ENCODE results near the gene SMPD3. TPM values are rescaled to one million over a fixed set of nuclear protein-coding genes. Genes with fewer than 3 reads are reported as not detected.

SMPD3 gene
- polyA plus RNA-seq, 2 of the 4 experiments (the other 2 are of a cell fraction) = 0.04 to 0.13 TPM

DNA sequence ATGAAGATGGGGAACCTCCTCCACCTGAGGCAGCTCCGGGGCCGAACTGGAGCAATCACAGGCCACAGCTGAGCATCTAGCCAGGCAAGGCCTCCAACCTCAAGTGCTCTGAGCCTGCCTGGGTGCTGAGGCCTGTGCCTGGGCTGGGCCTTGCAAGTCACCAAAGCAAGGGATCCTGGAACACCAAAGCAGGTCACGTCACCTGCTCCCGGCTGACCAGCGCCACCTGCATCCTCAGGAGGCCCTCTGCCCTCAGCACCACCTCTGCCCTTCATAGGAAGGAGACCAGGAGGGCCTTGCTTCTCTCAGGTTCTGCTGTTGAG is 68.0 kb downstream of the SMPD3 start:
- Histone ChIP-seq H3K4me1 (no peaks in the 10 kb centered on the region), H3K4me3 (no peak overlapping the region), H3K9me3 (no peaks in the 10 kb centered on the region), H3K27ac (no peak overlapping the region), H3K4me2 (no peak overlapping the region)
- TF ChIP-seq, protein P1, sequence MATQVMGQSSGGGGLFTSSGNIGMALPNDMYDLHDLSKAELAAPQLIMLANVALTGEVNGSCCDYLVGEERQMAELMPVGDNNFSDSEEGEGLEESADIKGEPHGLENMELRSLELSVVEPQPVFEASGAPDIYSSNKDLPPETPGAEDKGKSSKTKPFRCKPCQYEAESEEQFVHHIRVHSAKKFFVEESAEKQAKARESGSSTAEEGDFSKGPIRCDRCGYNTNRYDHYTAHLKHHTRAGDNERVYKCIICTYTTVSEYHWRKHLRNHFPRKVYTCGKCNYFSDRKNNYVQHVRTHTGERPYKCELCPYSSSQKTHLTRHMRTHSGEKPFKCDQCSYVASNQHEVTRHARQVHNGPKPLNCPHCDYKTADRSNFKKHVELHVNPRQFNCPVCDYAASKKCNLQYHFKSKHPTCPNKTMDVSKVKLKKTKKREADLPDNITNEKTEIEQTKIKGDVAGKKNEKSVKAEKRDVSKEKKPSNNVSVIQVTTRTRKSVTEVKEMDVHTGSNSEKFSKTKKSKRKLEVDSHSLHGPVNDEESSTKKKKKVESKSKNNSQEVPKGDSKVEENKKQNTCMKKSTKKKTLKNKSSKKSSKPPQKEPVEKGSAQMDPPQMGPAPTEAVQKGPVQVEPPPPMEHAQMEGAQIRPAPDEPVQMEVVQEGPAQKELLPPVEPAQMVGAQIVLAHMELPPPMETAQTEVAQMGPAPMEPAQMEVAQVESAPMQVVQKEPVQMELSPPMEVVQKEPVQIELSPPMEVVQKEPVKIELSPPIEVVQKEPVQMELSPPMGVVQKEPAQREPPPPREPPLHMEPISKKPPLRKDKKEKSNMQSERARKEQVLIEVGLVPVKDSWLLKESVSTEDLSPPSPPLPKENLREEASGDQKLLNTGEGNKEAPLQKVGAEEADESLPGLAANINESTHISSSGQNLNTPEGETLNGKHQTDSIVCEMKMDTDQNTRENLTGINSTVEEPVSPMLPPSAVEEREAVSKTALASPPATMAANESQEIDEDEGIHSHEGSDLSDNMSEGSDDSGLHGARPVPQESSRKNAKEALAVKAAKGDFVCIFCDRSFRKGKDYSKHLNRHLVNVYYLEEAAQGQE (IDR thresholded peaks at IDR 0.05) = no peak
- TF ChIP-seq MAFK (IDR thresholded peaks at IDR 0.05; ENCODE audit: partially characterized antibody) (no peak), ZFP36 (IDR thresholded peaks at IDR 0.05; ENCODE audit: borderline replicate concordance, partially characterized antibody) (no peak), FOSB (CRISPR knock-in tag; IDR thresholded peaks at IDR 0.05) (no peak), CBX8 (IDR thresholded peaks at IDR 0.05) (no peak), HEYL (CRISPR knock-in tag; IDR thresholded peaks at IDR 0.05) (no peak), KDM5A (IDR thresholded peaks at IDR 0.05) (no peak), FOXS1 (CRISPR knock-in tag; IDR thresholded peaks at IDR 0.05) (no peak), KDM1A (IDR thresholded peaks at IDR 0.05; ENCODE audit: low read depth) (no peak), TP53 (CRISPR knock-in tag; IDR thresholded peaks at IDR 0.05) (no peak), CHD2 (IDR thresholded peaks at IDR 0.05; ENCODE audit: low read length, partially characterized antibody) (no peak), ESRRA (IDR thresholded peaks at IDR 0.05; ENCODE audit: borderline replicate concordance, low read length) (no peak), CBX2 (IDR thresholded peaks at IDR 0.05; ENCODE audit: borderline replicate concordance, low read depth) (no peak), EHMT2 (IDR thresholded peaks at IDR 0.05; ENCODE audit: low read depth) (no peak), ZNF302 (CRISPR knock-in tag; IDR thresholded peaks at IDR 0.05) (no peak)
- TF ChIP-seq, protein P2, sequence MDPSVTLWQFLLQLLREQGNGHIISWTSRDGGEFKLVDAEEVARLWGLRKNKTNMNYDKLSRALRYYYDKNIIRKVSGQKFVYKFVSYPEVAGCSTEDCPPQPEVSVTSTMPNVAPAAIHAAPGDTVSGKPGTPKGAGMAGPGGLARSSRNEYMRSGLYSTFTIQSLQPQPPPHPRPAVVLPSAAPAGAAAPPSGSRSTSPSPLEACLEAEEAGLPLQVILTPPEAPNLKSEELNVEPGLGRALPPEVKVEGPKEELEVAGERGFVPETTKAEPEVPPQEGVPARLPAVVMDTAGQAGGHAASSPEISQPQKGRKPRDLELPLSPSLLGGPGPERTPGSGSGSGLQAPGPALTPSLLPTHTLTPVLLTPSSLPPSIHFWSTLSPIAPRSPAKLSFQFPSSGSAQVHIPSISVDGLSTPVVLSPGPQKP (IDR thresholded peaks at IDR 0.05; ENCODE audit: low read depth, low read length) = no peak
- TF ChIP-seq, protein P3, sequence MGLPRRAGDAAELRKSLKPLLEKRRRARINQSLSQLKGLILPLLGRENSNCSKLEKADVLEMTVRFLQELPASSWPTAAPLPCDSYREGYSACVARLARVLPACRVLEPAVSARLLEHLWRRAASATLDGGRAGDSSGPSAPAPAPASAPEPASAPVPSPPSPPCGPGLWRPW (IDR thresholded peaks at IDR 0.05) = no peak
- TF ChIP-seq, protein P4, sequence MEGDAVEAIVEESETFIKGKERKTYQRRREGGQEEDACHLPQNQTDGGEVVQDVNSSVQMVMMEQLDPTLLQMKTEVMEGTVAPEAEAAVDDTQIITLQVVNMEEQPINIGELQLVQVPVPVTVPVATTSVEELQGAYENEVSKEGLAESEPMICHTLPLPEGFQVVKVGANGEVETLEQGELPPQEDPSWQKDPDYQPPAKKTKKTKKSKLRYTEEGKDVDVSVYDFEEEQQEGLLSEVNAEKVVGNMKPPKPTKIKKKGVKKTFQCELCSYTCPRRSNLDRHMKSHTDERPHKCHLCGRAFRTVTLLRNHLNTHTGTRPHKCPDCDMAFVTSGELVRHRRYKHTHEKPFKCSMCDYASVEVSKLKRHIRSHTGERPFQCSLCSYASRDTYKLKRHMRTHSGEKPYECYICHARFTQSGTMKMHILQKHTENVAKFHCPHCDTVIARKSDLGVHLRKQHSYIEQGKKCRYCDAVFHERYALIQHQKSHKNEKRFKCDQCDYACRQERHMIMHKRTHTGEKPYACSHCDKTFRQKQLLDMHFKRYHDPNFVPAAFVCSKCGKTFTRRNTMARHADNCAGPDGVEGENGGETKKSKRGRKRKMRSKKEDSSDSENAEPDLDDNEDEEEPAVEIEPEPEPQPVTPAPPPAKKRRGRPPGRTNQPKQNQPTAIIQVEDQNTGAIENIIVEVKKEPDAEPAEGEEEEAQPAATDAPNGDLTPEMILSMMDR (IDR thresholded peaks at IDR 0.05) = no peak
- TF ChIP-seq, protein P5, sequence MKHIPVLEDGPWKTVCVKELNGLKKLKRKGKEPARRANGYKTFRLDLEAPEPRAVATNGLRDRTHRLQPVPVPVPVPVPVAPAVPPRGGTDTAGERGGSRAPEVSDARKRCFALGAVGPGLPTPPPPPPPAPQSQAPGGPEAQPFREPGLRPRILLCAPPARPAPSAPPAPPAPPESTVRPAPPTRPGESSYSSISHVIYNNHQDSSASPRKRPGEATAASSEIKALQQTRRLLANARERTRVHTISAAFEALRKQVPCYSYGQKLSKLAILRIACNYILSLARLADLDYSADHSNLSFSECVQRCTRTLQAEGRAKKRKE (CRISPR knock-in tag; IDR thresholded peaks at IDR 0.05; ENCODE audit: low read depth) = no peak
- TF ChIP-seq, protein P6, sequence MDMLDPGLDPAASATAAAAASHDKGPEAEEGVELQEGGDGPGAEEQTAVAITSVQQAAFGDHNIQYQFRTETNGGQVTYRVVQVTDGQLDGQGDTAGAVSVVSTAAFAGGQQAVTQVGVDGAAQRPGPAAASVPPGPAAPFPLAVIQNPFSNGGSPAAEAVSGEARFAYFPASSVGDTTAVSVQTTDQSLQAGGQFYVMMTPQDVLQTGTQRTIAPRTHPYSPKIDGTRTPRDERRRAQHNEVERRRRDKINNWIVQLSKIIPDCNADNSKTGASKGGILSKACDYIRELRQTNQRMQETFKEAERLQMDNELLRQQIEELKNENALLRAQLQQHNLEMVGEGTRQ (IDR thresholded peaks at IDR 0.05) = no peak
- FAIRE-seq (no peak), ATAC-seq (no peak), DNase-seq (ENCODE audit: low read depth in 1 of 2, low spot score in 1 of 2) (no peak)
- POLR2A ChIA-PET = no interaction called here
- CTCF ChIA-PET = interaction anchor here (1.0 kb wide), 1 partner anchor 16 kb away, joined by 6 read pairs; no protein-coding TSS in a partner anchor
- WGBS (ENCODE audit: missing lambda C conversion rate) = 80% methylated on average over 3 of the region's 5 CpGs
